GM23248 (cell line): Measurements from ENCODE around the gene RAB19. TPM values are rescaled to one million over a fixed set of nuclear protein-coding genes. Genes with fewer than 3 reads are reported as not detected.
A peak's percentile ranks its signal among the peaks of the same experiment; 100 is the strongest.

Experiments used
- DNase-seq: peaks from one replicate; pipeline ENCODE4 v3.0.0-alpha.2; 2015
- H2AFZ ChIP-seq: fragments of 200-600 bp; sonication (generic); 2 replicates; pipeline ENCODE4 v1.6.1; 2016; ENCODE audit warnings: antibody characterized with exemption
- H3F3A ChIP-seq: fragments of 200-600 bp; sonication (generic); 2 replicates; pipeline ENCODE4 v1.6.1; 2016; ENCODE audit warnings: mild to moderate bottlenecking, antibody characterized with exemption, mixed run types; ENCODE audit not compliant: insufficient read depth
- H3K27ac ChIP-seq: fragments of 200-600 bp; sonication (generic); 2 replicates; pipeline ENCODE4 v1.5.1; 2016; ENCODE audit warnings: mild to moderate bottlenecking
- H3K27me3 ChIP-seq: fragments of 200-600 bp; sonication (generic); replicated peaks from 2 replicates; pipeline ENCODE4 v1.6.1; 2016; ENCODE audit warnings: mild to moderate bottlenecking; ENCODE audit not compliant: insufficient read depth
- H3K36me3 ChIP-seq: fragments of 200-600 bp; sonication (generic); 2 replicates; pipeline ENCODE4 v1.6.1; 2016; ENCODE audit warnings: low read depth, mild to moderate bottlenecking
- H3K4me1 ChIP-seq: fragments of 200-600 bp; sonication (generic); 2 replicates; pipeline ENCODE4 v1.6.1; 2016; ENCODE audit warnings: mild to moderate bottlenecking; ENCODE audit not compliant: insufficient read depth
- H3K4me2 ChIP-seq: fragments of 200-600 bp; sonication (generic); one replicate; pipeline ENCODE4 v1.6.1; 2016; ENCODE audit warnings: mild to moderate bottlenecking; ENCODE audit not compliant: unreplicated experiment
- H3K4me3 ChIP-seq: fragments of 200-600 bp; sonication (generic); 2 replicates; pipeline ENCODE4 v1.5.1; 2016; ENCODE audit warnings: mild to moderate bottlenecking
- H3K79me2 ChIP-seq: fragments of 200-600 bp; sonication (generic); 2 replicates; pipeline ENCODE4 v1.6.1; 2016; ENCODE audit warnings: mild to moderate bottlenecking; ENCODE audit not compliant: insufficient read depth
- H3K9ac ChIP-seq: fragments of 200-600 bp; sonication (generic); 2 replicates; pipeline ENCODE4 v1.6.1; 2016; ENCODE audit warnings: mild to moderate bottlenecking
- H3K9me2 ChIP-seq: fragments of 200-600 bp; sonication (generic); 2 replicates; pipeline ENCODE4 v1.6.1; 2016; ENCODE audit warnings: mixed run types, mild to moderate bottlenecking, moderate library complexity; ENCODE audit not compliant: insufficient read depth
- H3K9me3 ChIP-seq: fragments of 200-600 bp; sonication (generic); one replicate; pipeline ENCODE4 v1.6.1; 2017; ENCODE audit warnings: low read depth
- H4K20me1 ChIP-seq: fragments of 200-600 bp; sonication (generic); 2 replicates; pipeline ENCODE4 v1.6.0; 2016; ENCODE audit not compliant: insufficient read depth
- EZH2 ChIP-seq: fragments of 200-600 bp; sonication (generic); IDR thresholded peaks from 2 replicates; pipeline ENCODE4 v1.6.1; 2018; ENCODE audit warnings: antibody characterized with exemption, mild to moderate bottlenecking; ENCODE audit not compliant: insufficient read depth, poor library complexity, severe bottlenecking
- EZH2phosphoT487 ChIP-seq: fragments of 200-600 bp; sonication (generic); IDR thresholded peaks from 2 replicates; pipeline ENCODE4 v1.6.1; 2018; ENCODE audit warnings: antibody characterized with exemption, moderate library complexity, mild to moderate bottlenecking, low read depth; ENCODE audit not compliant: insufficient read depth
- WGBS, 2 experiments: methylation state at CpG; one replicate each; pipeline ENCODE4 v1.1.6; 2015 to 2017; ENCODE audit warnings: low lambda C conversion rate in 2 of 2, low coverage in 1 of 2; ENCODE audit errors: missing lambda C conversion rate in 2 of 2; 5-methylcytosine and 5-hydroxymethylcytosine counted together
- in situ Hi-C: fragments of 300-500 bp; cut with MboI; formaldehyde crosslinking; loops from 2 replicates; pipeline ENCODE4 v1.15.0; 2020
- polyA plus RNA-seq: library from polyadenylated mRNA; unstranded; fragments of >200 nt; fragmentation: Nextera tagmentation; extraction: Ambion mirVana; gene quantifications from 2 replicates; pipeline ENCODE4 v1.2.1, GENCODE V29; 2016
- total RNA-seq: library from RNA; depleted of rRNA; stranded (reverse); fragments of >200 nt; shearing (Covaris generic); gene quantifications from 2 replicates; pipeline ENCODE4 v1.2.3, GENCODE V29; 2014

RAB19 gene
- total and polyA plus RNA-seq, 2 experiments from 2014 or later, result not detected

GRCh38 chr7:140440593-140440992, 36.7 kb downstream of the RAB19 start:
- no peaks in the 10 kb centered on the region for H3K4me1 ChIP-seq
- no peak overlapping the region for H2AFZ ChIP-seq
- peak; percentile 21 for DNase-seq
- WGBS, 2 experiments, result 74 to 76% methylated on average over 3 of the region's 3 CpGs
- TF ChIP-seq EZH2 (no peak), EZH2phosphoT487 (no peak)
- no peak overlapping the region for H3K4me3 ChIP-seq
- no peaks in the 10 kb centered on the region for H3K27me3 ChIP-seq
- H3F3A ChIP-seq, result no peaks in the 10 kb centered on the region
- H3K36me3 ChIP-seq, result no peaks in the 10 kb centered on the region
- in situ Hi-C loops, result no loop called here
- H3K4me2 ChIP-seq, result no peak overlapping the region
- H3K9me2 ChIP-seq, result no peaks in the 10 kb centered on the region
- no peaks in the 10 kb centered on the region for H3K79me2 ChIP-seq
- no peak overlapping the region for H3K9ac ChIP-seq
- no peaks in the 10 kb centered on the region for H3K9me3 ChIP-seq
- H3K27ac ChIP-seq, result no peak overlapping the region
- H4K20me1 ChIP-seq, result no peaks in the 10 kb centered on the region

DNA sequence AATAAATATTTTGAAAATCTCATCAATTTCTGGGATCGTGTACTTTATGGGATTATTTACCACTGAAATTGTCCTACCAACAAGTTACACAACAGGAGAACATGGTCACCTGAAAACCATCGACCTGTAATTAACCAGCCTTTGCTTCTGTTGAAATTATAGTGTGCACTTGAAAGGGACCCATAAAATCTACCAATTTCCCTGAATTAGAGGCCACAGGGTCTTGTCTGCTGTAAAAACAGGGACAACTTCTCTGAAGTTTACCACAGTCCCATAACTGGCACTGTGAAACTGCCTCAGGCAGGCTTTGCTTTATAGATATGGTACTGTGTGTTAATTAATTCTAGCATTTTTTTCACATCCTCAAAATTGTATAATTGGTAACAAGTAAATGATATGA, 37.7 kb downstream of the RAB19 start:
- Histone ChIP-seq H3K9ac (no peak overlapping the region), H3K9me3 (no peaks in the 10 kb centered on the region), H3K36me3 (no peaks in the 10 kb centered on the region), H3K4me2 (no peak overlapping the region), H3K4me3 (no peak overlapping the region), H3K79me2 (no peaks in the 10 kb centered on the region), H3F3A (no peaks in the 10 kb centered on the region), H3K4me1 (no peaks in the 10 kb centered on the region), H4K20me1 (no peaks in the 10 kb centered on the region), H2AFZ (no peak overlapping the region), H3K9me2 (no peaks in the 10 kb centered on the region), H3K27me3 (no peaks in the 10 kb centered on the region), H3K27ac (no peak overlapping the region)
- no peak for DNase-seq
- WGBS, 2 experiments, result 75 to 77% methylated on average over 2 of the region's 2 CpGs
- TF ChIP-seq EZH2phosphoT487 (no peak), EZH2 (no peak)
- in situ Hi-C loops, result no loop called here

DNA sequence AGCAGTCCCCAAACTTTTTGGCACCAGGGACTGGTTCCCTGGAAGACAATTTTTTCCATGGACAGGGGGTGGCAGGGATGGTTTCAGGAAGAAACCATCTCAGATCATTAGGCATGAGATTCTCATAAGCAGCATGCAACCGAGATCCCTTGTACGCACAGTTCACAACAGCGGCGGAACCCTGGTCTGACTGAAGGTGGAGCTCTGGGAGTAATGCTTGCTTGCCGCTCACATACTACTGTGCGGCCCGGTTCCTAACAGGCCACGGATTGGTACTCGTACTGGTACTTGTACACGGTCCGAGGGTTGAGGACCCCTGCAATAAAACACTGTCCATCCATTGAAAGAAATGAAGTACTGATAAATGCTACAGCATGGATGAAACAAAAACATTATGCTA, 42.6 kb downstream of the RAB19 start:
- H3K4me2 ChIP-seq, result no peak overlapping the region
- H2AFZ ChIP-seq, result no peak overlapping the region
- TF ChIP-seq EZH2 (no peak), EZH2phosphoT487 (no peak)
- H3K9me2 ChIP-seq, result no peaks in the 10 kb centered on the region
- no peaks in the 10 kb centered on the region for H3K4me1 ChIP-seq
- in situ Hi-C loops, result no loop called here
- 93 to 95% methylated on average over 11 of the region's 11 CpGs for WGBS, 2 experiments
- no peaks in the 10 kb centered on the region for H3K9me3 ChIP-seq
- no peak overlapping the region for H3K9ac ChIP-seq
- no peaks in the 10 kb centered on the region for H3K27me3 ChIP-seq
- H3K27ac ChIP-seq, result no peak overlapping the region
- H3F3A ChIP-seq, result no peaks in the 10 kb centered on the region
- no peak overlapping the region for H3K4me3 ChIP-seq
- no peaks in the 10 kb centered on the region for H3K79me2 ChIP-seq
- H3K36me3 ChIP-seq, result no peaks in the 10 kb centered on the region
- no peak for DNase-seq
- no peaks in the 10 kb centered on the region for H4K20me1 ChIP-seq

GRCh38 chr7:140447841-140448240, 44.0 kb downstream of the RAB19 start:
- H3K36me3 ChIP-seq, result no peaks in the 10 kb centered on the region
- no peaks in the 10 kb centered on the region for H3K79me2 ChIP-seq
- no peaks in the 10 kb centered on the region for H3K4me1 ChIP-seq
- H3K9me2 ChIP-seq, result no peaks in the 10 kb centered on the region
- H3F3A ChIP-seq, result no peaks in the 10 kb centered on the region
- in situ Hi-C loops, result no loop called here
- no peak overlapping the region for H2AFZ ChIP-seq
- no peak overlapping the region for H3K4me2 ChIP-seq
- no peaks in the 10 kb centered on the region for H3K9me3 ChIP-seq
- no peak overlapping the region for H3K9ac ChIP-seq
- H3K27ac ChIP-seq, result no peak overlapping the region
- H3K27me3 ChIP-seq, result no peaks in the 10 kb centered on the region
- 89 to 90% methylated on average over 7 of the region's 7 CpGs for WGBS, 2 experiments
- DNase-seq, result no peak
- TF ChIP-seq EZH2 (no peak), EZH2phosphoT487 (no peak)
- H3K4me3 ChIP-seq, result no peak overlapping the region
- no peaks in the 10 kb centered on the region for H4K20me1 ChIP-seq

DNA sequence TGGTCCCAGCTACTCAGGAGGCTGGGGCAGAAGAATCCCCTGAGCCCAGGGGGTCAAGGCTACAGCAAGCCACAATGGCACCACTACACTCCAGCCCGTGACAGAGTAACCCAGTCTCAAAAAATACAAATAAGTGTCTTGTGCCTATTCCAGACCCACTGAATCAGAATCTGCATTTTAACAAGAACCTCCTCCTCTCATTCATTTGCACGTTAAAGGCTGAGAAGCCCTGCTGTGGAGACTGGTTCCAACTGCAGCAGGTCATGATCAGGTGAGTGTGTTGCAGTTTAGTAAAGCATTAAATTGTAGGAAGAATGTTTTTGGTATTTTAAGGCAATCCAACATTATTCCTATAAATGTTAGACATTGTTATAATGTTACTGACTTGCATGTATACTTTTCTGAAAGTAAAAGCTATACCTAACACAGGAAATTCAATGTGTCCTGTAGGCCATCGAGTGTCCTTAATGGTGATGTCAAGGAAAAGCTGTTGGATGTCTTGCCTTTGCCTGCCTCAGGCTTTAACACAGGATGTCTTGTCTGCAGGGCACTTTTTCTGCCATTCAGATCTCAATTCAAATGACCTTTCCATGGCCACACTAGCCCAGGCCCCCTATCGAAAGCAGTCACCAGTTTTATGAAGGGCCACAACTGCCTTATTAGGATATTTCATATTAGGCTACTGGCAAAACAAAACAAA, 45.1 kb downstream of the RAB19 start:
- Histone ChIP-seq H3K9ac (no peak overlapping the region), H3K27me3 (no peaks in the 10 kb centered on the region), H3K4me2 (no peak overlapping the region), H3K27ac (no peak overlapping the region), H3K4me3 (no peak overlapping the region), H3K36me3 (no peaks in the 10 kb centered on the region), H2AFZ (no peak overlapping the region), H4K20me1 (no peaks in the 10 kb centered on the region), H3K9me3 (no peaks in the 10 kb centered on the region), H3K79me2 (no peaks in the 10 kb centered on the region), H3K9me2 (no peaks in the 10 kb centered on the region), H3F3A (no peaks in the 10 kb centered on the region), H3K4me1 (no peaks in the 10 kb centered on the region)
- in situ Hi-C loops, result no loop called here
- DNase-seq, result no peak
- WGBS, 2 experiments, result 65 to 71% methylated on average over 4 of the region's 4 CpGs
- TF ChIP-seq EZH2phosphoT487 (no peak), EZH2 (no peak)
